Testis (tissue), 5 donors: ENCODE measurements around the gene RNFT1. TPM values are rescaled to one million over a fixed set of nuclear protein-coding genes. Genes with fewer than 3 reads are reported as not detected.
"Not testable (repeated sequence)": the region's sequence is repeated elsewhere in the genome, so short reads cannot be mapped to it uniquely, and the experiment has no call there.

Experiments used
- DNase-seq: peaks from one replicate; pipeline ENCODE4 v3.0.0-alpha.2; 2019
- H3K27ac ChIP-seq, 2 donors: fragments of 200-600 bp; sonication (generic); one replicate each; pipeline ENCODE4 v1.5.1; 2019
- H3K27me3 ChIP-seq: fragments of 200-600 bp; sonication (generic); one replicate; pipeline ENCODE4 v1.5.1; 2019
- H3K36me3 ChIP-seq: fragments of 200-600 bp; sonication (generic); one replicate; pipeline ENCODE4 v1.5.1; 2017; ENCODE audit warnings: low read depth; ENCODE audit errors: missing control alignments
- H3K4me1 ChIP-seq: fragments of 200-600 bp; sonication (generic); one replicate; pipeline ENCODE4 v1.5.1; 2019
- H3K4me3 ChIP-seq, 2 donors: fragments of 200-600 bp; sonication (generic); one replicate each; pipeline ENCODE4 v1.5.1; 2017 to 2019
- H3K9me3 ChIP-seq: fragments of 200-600 bp; sonication (generic); one replicate; pipeline ENCODE4 v1.5.1; 2017
- POLR2A ChIP-seq: fragments of 450-650 bp; IDR thresholded peaks from one replicate; pipeline ENCODE4 v1.6.1; 2017; ENCODE audit warnings: antibody characterized with exemption, mild to moderate bottlenecking, moderate library complexity
- WGBS, 2 donors: methylation state at CpG; one replicate each; pipeline ENCODE4 v1.1.5; 2018; 5-methylcytosine and 5-hydroxymethylcytosine counted together
- intact Hi-C: fragments of 100-400 bp; cut with DNase I; formaldehyde crosslinking; loops from one replicate; pipeline ENCODE4 v1.15.1; 2023; ENCODE audit warnings: low total_unique reads
- long read RNA-seq, 2 donors: transcript quantifications; one replicate each; lab custom pipeline, GENCODE V29; 2026
- polyA plus RNA-seq: library from polyadenylated mRNA; stranded (reverse); fragments of 350-450 nt; fragmentation: Illumina TruSeq; extraction: RNeasy Lipid Tissue Mini Kit (QIAGEN cat#74804); gene quantifications from one replicate; pipeline ENCODE4 v1.2.3, GENCODE V29; 2014; ENCODE audit warnings: low read depth, low replicate concordance; ENCODE audit not compliant: insufficient read depth
- total RNA-seq, 2 donors: library from RNA; depleted of rRNA; stranded (reverse); fragments of >200 nt; gene quantifications; one replicate each; pipeline ENCODE4 v1.2.3, GENCODE V29; 2016
- TF ChIP-seq, protein P1 (sequence below), 3 experiments: fragments of 450-650 bp in 2 of 3; fragments of 200-600 bp in 1 of 3; sonication (generic) in 1 of 3; IDR thresholded peaks; one replicate each; pipeline ENCODE4 v1.5.1; 2016 to 2019; ENCODE audit warnings: antibody characterized with exemption in 3 of 3, mild to moderate bottlenecking in 2 of 3, moderate library complexity in 1 of 3

The RNFT1 gene, protein sequence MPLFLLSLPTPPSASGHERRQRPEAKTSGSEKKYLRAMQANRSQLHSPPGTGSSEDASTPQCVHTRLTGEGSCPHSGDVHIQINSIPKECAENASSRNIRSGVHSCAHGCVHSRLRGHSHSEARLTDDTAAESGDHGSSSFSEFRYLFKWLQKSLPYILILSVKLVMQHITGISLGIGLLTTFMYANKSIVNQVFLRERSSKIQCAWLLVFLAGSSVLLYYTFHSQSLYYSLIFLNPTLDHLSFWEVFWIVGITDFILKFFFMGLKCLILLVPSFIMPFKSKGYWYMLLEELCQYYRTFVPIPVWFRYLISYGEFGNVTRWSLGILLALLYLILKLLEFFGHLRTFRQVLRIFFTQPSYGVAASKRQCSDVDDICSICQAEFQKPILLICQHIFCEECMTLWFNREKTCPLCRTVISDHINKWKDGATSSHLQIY
- total RNA-seq, result 10 to 100 TPM; 58.7 to 83.8 TPM
- polyA plus RNA-seq, result 208 TPM
- long read RNA-seq, donor 1, transcript RNFT1-201 (9 exons, 2,101 nt), result major isoform, 12 of 23 reads
- long read RNA-seq, donor 1, partial matches to known transcripts, result 5 of 23 reads
- long read RNA-seq, donor 1, other reads (novel, unspliced or antisense), result 0 of 23 reads
- long read RNA-seq, donor 2, transcript RNFT1-201 (9 exons, 2,101 nt), result major isoform, 6 of 17 reads
- long read RNA-seq, donor 2, partial matches to known transcripts, result 8 of 17 reads
- long read RNA-seq, donor 2, other reads (novel, unspliced or antisense), result 0 of 17 reads

DNA sequence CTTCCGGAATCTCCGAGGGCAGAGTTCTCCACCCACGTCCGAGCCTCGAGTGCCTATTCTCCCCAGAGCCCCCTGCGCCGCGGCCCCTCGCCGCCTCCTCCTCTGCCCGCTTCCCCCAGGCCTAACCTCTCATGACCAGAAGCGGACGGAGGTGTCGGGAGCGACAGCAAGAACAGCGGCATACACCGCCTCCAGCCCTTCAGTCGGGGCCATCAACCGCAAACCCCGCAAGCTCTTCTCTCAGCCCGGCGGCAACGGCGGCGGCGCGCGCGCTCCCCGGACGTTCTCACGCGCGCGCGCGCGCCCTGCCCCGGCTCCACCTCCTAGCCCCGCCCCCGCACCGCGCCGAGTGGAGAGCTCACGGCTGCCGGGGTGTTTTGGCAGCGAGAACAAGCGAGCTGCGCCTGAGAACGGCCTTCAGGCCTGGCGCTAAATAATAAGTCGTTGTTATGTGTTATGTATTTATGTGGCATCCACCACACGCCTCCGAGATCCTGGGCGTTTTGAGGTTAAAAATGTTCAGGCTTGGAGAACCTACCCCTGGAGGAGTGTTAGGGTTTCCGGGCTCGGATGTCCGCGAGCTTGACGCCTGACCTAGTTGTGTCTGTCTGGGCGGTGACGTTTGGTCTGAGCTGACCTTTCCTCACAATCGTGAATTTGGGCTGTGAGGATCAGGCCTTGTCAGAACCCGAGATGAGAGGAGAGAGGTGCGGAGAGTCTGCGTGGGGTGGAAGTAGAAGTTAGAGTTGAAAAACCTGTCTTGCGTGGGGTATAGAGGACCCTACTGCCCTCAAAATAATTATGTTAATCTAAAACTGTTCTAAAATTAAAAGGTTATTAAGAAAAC, at the start of gene RNFT1:
Gene RNFT1, minus strand, starts transcription at position 259 of the 847 bp plus-strand sequence. Its CDS starts 77 bp downstream, at position 182.
- WGBS, 2 donors, result 2 to 3% methylated on average over 42 to 59 of the region's 67 CpGs
- Histone ChIP-seq H3K9me3 (no peaks in the 10 kb centered on the region), H3K27ac (peak within 1 kb of the TSS; percentile 94 to 95), H3K4me1 (peaks cover 16% of the 10 kb centered on the region), H3K4me3 (peak within 1 kb of the TSS; percentile 82 to 90), H3K36me3 (no peaks in the 10 kb centered on the region), H3K27me3 (no peaks in the 10 kb centered on the region)
- intact Hi-C loops, result no loop called here
- peak; percentile 95 for DNase-seq
- TF ChIP-seq, protein P1, sequence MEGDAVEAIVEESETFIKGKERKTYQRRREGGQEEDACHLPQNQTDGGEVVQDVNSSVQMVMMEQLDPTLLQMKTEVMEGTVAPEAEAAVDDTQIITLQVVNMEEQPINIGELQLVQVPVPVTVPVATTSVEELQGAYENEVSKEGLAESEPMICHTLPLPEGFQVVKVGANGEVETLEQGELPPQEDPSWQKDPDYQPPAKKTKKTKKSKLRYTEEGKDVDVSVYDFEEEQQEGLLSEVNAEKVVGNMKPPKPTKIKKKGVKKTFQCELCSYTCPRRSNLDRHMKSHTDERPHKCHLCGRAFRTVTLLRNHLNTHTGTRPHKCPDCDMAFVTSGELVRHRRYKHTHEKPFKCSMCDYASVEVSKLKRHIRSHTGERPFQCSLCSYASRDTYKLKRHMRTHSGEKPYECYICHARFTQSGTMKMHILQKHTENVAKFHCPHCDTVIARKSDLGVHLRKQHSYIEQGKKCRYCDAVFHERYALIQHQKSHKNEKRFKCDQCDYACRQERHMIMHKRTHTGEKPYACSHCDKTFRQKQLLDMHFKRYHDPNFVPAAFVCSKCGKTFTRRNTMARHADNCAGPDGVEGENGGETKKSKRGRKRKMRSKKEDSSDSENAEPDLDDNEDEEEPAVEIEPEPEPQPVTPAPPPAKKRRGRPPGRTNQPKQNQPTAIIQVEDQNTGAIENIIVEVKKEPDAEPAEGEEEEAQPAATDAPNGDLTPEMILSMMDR (IDR thresholded peaks at IDR 0.05), result no peak
- peak; percentile 48 for TF ChIP-seq POLR2A

DNA sequence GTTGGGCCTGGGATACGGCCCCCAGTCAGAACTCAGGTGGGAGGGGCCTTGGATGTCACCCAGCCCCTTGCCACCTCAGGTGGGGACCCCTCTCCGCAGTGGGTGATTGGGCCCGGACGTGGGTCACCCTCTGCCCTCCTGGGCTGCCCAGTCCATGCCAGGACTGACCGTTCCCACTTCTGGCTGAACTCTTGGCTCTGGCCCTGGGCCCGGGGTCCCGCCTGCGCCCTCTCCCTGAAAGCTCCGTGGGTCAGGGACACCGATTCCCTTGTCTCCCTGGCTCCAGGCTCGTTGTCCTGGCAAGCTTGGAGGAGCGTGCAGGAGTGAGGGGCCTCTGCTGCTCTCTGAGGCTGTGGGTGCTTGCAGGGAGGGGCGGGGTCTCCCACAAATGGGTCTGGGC, 44.8 kb upstream of the RNFT1 start:
- H3K4me3 ChIP-seq, H3K27ac ChIP-seq, H3K36me3 ChIP-seq, DNase-seq, intact Hi-C loops, H3K9me3 ChIP-seq, H3K4me1 ChIP-seq, H3K27me3 ChIP-seq: not testable (repeated sequence)
- 81% methylated on average over 6 of the region's 13 CpGs; no CpG with 5 or more reads in 1 of the 2 donors for WGBS, 2 donors

DNA sequence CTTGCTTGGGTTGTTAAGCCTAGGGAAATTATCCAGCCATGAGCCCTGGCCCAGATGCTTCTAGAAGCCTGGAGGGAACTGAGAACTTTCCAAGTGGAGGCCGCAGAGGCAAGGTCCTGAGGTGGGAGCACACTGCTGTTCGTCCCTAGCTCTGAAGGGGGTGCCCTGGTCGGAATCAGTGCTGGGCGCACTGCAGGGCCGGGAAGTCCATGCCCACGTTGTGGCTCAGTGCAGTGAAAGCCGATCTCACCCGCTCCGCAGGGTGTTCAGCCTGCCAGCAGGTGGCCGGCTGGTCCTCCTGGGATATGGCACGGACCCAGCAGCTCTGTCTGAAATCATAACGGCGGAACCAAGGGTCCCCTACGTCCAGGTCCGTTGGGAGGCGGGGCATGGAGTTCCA, 43.8 kb upstream of the RNFT1 start:
- H3K27me3 ChIP-seq, H3K36me3 ChIP-seq, H3K4me3 ChIP-seq, intact Hi-C loops, DNase-seq, H3K9me3 ChIP-seq, H3K4me1 ChIP-seq, H3K27ac ChIP-seq: not testable (repeated sequence)
- no CpG with 5 or more reads among the region's 16 CpGs for WGBS, 2 donors

DNA sequence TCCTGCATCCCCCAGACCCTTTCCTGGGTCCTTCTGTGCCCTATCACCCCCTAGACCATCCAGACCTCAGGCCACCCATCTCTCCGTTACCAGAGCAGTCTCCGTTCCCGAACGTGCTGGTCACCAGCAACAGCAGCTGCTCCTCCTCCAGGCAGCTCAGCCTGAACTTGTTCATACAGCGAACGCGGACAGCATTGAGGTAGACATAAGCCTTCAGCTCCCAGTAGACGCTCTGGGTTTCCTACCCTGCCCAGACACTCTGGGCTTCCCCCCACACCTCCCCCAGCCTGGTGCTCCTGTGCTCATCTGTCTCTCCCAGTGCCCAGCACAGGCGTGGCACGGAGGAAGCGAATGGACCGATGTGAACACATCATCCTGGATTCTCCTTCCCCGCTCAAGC, 41.6 kb upstream of the RNFT1 start:
- no peak overlapping the region for H3K4me3 ChIP-seq
- H3K36me3 ChIP-seq, result no peaks in the 10 kb centered on the region
- H3K4me1 ChIP-seq, result no peaks in the 10 kb centered on the region
- intact Hi-C loops, result no loop called here
- H3K9me3 ChIP-seq, result no peaks in the 10 kb centered on the region
- no peak overlapping the region for H3K27ac ChIP-seq
- TF ChIP-seq POLR2A, result no peak
- TF ChIP-seq, protein P1 (IDR thresholded peaks at IDR 0.05), result no peak
- no peaks in the 10 kb centered on the region for H3K27me3 ChIP-seq
- DNase-seq, result no peak
- 91% methylated on average over 13 of the region's 13 CpGs for WGBS, 2 donors

DNA sequence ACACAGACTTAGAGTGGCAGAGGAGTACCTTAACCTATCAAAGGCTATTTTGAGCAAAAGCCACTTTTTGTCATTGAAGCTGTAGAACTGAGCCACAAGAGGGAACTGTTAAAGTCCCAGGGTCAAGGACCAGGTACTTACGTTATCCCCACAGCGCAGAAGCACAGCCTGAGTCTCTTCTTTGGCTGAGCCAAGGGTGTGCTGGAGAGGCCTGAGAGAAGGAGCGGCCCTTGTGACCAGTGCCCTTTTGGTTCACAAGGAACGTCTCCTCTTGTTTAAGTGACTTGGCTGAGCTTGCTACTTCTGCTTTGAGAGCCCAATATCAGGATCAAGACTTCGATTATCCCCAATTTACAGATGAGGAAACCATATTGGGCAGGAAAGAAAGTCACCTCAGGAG, 40.0 kb upstream of the RNFT1 start:
- H3K9me3 ChIP-seq, intact Hi-C loops, H3K36me3 ChIP-seq: not testable (repeated sequence)

DNA sequence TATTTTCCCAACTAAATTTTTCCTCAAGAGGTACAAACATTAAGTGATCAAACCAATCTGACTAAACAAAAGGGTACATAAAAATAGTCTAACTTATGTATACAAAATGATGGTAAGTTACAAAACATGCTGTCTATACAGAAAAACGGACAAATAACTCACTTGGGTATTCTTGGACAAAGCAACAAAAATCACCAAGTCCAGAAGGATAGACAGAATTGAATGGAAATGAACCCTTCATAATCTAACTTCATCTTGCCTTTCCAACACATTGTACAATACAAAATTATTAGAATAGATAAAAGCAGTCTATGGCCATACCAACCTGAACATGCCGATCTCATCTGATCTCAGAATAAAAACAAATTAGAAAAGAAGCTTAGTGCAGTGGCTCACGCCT, 37.9 kb upstream of the RNFT1 start:
- WGBS, 2 donors, result 93 to 94% methylated on average over 3 of the region's 3 CpGs
- H3K4me3 ChIP-seq, H3K27me3 ChIP-seq, DNase-seq, intact Hi-C loops, H3K4me1 ChIP-seq, H3K27ac ChIP-seq, H3K9me3 ChIP-seq, H3K36me3 ChIP-seq: not testable (repeated sequence)

More for the DNA sequence above, 40.0 kb upstream of the RNFT1 start:
- H3K4me1 ChIP-seq, H3K4me3 ChIP-seq, DNase-seq, H3K27ac ChIP-seq, H3K27me3 ChIP-seq: not testable (repeated sequence)
- WGBS, 2 donors, result 75 to 76% methylated on average over 5 of the region's 5 CpGs

DNA sequence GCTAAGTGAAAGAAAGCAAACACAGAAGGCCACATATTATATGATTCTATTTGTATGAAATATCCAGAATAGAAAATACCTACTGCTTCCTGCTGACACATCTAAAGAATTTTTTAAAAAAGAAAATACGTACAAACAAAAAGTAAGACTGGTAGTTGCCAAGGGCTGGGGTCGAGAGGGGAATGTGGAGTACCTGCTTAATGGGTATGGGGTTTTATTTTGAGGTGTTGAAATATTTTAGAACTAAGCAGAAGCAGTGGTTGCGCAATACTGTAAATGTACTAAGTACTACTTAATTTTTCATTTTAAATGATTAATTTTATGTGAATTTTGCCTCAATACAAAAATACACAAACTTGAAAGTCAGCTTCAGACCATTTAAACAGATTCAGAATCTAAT, 32.1 kb upstream of the RNFT1 start:
- H3K27ac ChIP-seq, H3K4me1 ChIP-seq, H3K27me3 ChIP-seq, intact Hi-C loops, H3K9me3 ChIP-seq, H3K36me3 ChIP-seq, DNase-seq, H3K4me3 ChIP-seq: not testable (repeated sequence)
- WGBS, 2 donors, result 86 to 91% methylated on average over 3 of the region's 3 CpGs

DNA sequence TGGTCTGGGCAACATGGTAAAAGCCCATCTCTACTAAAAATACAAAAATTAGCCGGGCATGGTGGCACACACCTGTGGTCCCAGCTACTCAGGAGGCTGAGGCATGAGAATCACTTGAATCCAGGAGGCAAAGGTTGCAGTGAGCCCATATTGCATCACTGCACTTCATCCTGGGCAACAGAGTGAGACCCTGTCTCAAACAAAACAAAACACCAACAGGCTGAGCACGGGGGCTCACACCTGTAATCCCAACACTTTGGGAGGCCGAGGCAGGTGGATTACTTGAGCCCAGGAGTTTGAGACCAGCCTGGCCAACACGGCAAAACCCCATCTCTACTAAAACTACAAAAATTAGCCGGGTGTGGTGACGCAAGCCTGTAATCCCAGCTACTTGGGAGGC, 10.6 kb upstream of the RNFT1 start:
- 91 to 95% methylated on average over 6 of the region's 6 CpGs for WGBS, 2 donors
- H3K27me3 ChIP-seq, H3K4me1 ChIP-seq, H3K36me3 ChIP-seq, intact Hi-C loops, H3K4me3 ChIP-seq, DNase-seq, H3K27ac ChIP-seq, H3K9me3 ChIP-seq: not testable (repeated sequence)

DNA sequence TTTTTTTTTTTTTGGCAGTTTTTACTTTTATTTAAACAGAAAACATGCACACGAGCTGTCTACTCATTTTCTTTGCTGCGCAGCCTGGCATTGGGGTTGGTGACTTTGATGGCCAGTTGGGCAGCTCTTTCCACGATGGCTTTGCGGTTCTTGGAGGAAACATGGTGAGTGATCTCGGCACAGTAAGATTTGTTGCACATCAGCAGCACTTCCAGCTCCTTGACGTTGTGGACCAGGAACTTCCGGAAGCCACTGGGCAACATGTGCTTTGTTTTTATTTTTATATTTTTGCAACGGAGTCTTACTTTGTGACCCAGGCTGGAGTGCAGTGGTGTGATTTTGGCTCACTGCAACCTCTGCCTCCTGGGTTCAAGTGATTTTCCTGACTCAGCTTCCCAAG, 8.9 kb upstream of the RNFT1 start:
- H3K4me3 ChIP-seq, H3K4me1 ChIP-seq, H3K36me3 ChIP-seq, H3K27ac ChIP-seq, H3K27me3 ChIP-seq, DNase-seq, intact Hi-C loops, H3K9me3 ChIP-seq: not testable (repeated sequence)
- WGBS, 2 donors, result 91 to 93% methylated on average over 8 of the region's 8 CpGs
